ENCODE results near the gene ALKBH1. TPM values are rescaled to one million over a fixed set of nuclear protein-coding genes. Genes with fewer than 3 reads are reported as not detected.
A peak's percentile ranks its signal among the peaks of the same experiment; 100 is the strongest.

ALKBH1 gene
- total and polyA plus RNA-seq, 2 of the 13 experiments (the other 11 are each of a cell fraction or from before 2014, with no cell fraction given), result 12.5 to 14.3 TPM

DNA sequence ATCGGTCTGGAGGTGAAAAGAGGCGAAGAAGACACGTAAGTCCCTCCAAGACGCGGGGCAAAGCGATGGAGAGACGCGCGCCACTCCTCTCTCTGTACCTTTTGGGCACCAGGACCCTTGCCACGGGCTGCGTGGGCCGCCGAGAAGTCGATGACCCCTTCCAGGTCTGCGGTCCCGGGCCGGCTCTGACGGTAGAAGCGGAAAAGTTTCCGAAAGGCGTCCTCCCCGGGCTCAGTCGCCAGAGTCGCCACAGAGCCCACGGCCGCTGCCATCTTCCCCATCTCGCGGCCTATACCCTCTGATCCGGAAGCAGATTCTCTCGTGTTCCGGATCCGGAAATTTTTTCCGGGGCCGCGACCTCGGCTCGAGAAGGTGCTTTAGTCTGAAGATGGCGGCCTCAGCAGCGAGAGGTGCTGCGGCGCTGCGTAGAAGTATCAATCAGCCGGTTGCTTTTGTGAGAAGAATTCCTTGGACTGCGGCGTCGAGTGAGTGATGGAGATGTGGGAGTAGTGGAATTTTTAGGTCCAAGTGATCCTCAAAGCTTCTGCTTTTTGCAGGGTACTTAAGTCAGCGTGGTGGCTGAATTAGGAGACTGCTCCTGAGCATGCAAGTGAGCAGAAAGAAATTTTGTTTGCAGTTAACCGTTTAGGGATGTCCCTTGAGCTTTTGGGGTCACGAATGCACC is at the start of gene ALKBH1, which contains the start of gene SLIRP (continued):
- TF ChIP-seq ZNF260 (CRISPR knock-in tag; IDR thresholded peaks at IDR 0.05; ENCODE audit: borderline replicate concordance, low read depth) (no peak), ZNF777 (CRISPR knock-in tag; IDR thresholded peaks at IDR 0.05) (no peak; the same call in 1 of the 2 replicates), ZNF383 (CRISPR knock-in tag; IDR thresholded peaks at IDR 0.05; ENCODE audit: borderline replicate concordance) (no peak), NFKBIZ (CRISPR knock-in tag; IDR thresholded peaks at IDR 0.05) (no peak; the same call in 1 of the 2 replicates), ZFYVE20 (CRISPR knock-in tag; IDR thresholded peaks at IDR 0.05; ENCODE audit: borderline replicate concordance, low read depth) (no peak), ZEB1 (IDR thresholded peaks at IDR 0.05; ENCODE audit: insufficient replicate concordance, low read depth) (peak; percentile 73), REL (CRISPR knock-in tag; conservative IDR thresholded peaks at IDR 0.05) (no peak), CEBPG (CRISPR knock-in tag; IDR thresholded peaks at IDR 0.05) (no peak), SCMH1 (CRISPR knock-in tag; IDR thresholded peaks at IDR 0.05; ENCODE audit: borderline replicate concordance) (no peak), HNRNPUL1 (IDR thresholded peaks at IDR 0.05; ENCODE audit: low read depth, low read length) (no peak), ZFP36 (IDR thresholded peaks at IDR 0.05; ENCODE audit: borderline replicate concordance, low read depth, low read length, partially characterized antibody) (no peak), SATB2 (CRISPR knock-in tag; IDR thresholded peaks at IDR 0.05) (peak; percentile 82; the same call in 1 of the 2 replicates), ARNT2 (CRISPR knock-in tag; IDR thresholded peaks at IDR 0.05; ENCODE audit: low read depth) (peak; percentile 63; the same call in 1 of the 2 replicates), KLF11 (CRISPR knock-in tag; IDR thresholded peaks at IDR 0.05) (peak; percentile 72), MEIS1 (CRISPR knock-in tag; IDR thresholded peaks at IDR 0.05; ENCODE audit: borderline replicate concordance) (no peak), JARID2 (CRISPR knock-in tag; IDR thresholded peaks at IDR 0.05; ENCODE audit: insufficient replicate concordance) (no peak), CCAR2 (optimal IDR thresholded peaks at IDR 0.05; ENCODE audit: low read depth, low read length) (no peak), MEF2D (CRISPR knock-in tag; IDR thresholded peaks at IDR 0.05) (no peak; the same call in 1 of the 2 replicates)
- TF ChIP-seq, protein P1, sequence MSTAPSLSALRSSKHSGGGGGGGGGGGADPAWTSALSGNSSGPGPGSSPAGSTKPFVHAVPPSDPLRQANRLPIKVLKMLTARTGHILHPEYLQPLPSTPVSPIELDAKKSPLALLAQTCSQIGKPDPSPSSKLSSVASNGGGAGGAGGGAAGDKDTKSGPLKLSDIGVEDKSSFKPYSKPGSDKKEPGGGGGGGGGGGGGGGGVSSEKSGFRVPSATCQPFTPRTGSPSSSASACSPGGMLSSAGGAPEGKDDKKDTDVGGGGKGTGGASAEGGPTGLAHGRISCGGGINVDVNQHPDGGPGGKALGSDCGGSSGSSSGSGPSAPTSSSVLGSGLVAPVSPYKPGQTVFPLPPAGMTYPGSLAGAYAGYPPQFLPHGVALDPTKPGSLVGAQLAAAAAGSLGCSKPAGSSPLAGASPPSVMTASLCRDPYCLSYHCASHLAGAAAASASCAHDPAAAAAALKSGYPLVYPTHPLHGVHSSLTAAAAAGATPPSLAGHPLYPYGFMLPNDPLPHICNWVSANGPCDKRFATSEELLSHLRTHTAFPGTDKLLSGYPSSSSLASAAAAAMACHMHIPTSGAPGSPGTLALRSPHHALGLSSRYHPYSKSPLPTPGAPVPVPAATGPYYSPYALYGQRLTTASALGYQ (CRISPR knock-in tag; IDR thresholded peaks at IDR 0.05), result peak; percentile 65
- TF ChIP-seq, protein P2, sequence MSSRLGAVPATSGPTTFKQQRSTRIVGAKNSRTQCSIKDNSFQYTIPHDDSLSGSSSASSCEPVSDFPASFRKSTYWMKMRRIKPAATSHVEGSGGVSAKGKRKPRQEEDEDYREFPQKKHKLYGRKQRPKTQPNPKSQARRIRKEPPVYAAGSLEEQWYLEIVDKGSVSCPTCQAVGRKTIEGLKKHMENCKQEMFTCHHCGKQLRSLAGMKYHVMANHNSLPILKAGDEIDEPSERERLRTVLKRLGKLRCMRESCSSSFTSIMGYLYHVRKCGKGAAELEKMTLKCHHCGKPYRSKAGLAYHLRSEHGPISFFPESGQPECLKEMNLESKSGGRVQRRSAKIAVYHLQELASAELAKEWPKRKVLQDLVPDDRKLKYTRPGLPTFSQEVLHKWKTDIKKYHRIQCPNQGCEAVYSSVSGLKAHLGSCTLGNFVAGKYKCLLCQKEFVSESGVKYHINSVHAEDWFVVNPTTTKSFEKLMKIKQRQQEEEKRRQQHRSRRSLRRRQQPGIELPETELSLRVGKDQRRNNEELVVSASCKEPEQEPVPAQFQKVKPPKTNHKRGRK (CRISPR knock-in tag; IDR thresholded peaks at IDR 0.05), result no peak
- TF ChIP-seq, protein P3, sequence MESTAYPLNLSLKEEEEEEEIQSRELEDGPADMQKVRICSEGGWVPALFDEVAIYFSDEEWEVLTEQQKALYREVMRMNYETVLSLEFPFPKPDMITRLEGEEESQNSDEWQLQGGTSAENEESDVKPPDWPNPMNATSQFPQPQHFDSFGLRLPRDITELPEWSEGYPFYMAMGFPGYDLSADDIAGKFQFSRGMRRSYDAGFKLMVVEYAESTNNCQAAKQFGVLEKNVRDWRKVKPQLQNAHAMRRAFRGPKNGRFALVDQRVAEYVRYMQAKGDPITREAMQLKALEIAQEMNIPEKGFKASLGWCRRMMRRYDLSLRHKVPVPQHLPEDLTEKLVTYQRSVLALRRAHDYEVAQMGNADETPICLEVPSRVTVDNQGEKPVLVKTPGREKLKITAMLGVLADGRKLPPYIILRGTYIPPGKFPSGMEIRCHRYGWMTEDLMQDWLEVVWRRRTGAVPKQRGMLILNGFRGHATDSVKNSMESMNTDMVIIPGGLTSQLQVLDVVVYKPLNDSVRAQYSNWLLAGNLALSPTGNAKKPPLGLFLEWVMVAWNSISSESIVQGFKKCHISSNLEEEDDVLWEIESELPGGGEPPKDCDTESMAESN (CRISPR knock-in tag; conservative IDR thresholded peaks at IDR 0.05), result peak; percentile 20; the same call in 1 of the 2 replicates
- TF ChIP-seq, protein P4, sequence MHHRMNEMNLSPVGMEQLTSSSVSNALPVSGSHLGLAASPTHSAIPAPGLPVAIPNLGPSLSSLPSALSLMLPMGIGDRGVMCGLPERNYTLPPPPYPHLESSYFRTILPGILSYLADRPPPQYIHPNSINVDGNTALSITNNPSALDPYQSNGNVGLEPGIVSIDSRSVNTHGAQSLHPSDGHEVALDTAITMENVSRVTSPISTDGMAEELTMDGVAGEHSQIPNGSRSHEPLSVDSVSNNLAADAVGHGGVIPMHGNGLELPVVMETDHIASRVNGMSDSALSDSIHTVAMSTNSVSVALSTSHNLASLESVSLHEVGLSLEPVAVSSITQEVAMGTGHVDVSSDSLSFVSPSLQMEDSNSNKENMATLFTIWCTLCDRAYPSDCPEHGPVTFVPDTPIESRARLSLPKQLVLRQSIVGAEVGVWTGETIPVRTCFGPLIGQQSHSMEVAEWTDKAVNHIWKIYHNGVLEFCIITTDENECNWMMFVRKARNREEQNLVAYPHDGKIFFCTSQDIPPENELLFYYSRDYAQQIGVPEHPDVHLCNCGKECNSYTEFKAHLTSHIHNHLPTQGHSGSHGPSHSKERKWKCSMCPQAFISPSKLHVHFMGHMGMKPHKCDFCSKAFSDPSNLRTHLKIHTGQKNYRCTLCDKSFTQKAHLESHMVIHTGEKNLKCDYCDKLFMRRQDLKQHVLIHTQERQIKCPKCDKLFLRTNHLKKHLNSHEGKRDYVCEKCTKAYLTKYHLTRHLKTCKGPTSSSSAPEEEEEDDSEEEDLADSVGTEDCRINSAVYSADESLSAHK (CRISPR knock-in tag; IDR thresholded peaks at IDR 0.05; ENCODE audit: borderline replicate concordance), result no peak
